H9 (cell line): ENCODE data around the gene DNAJC15. TPM values are rescaled to one million over a fixed set of nuclear protein-coding genes. Genes with fewer than 3 reads are reported as not detected.

Experiments used
- DNase-seq: peaks from one replicate; pipeline ENCODE4 v3.0.0-alpha.2; 2017
- H2AFZ ChIP-seq: one replicate; pipeline ENCODE4 v1.6.1; 2013; ENCODE audit warnings: mild to moderate bottlenecking, low read length, control low read depth, moderate library complexity
- H2AK5ac ChIP-seq: 2 replicates; pipeline ENCODE4 v1.6.1; 2013; ENCODE audit warnings: low read length, control low read depth, mixed read lengths; ENCODE audit not compliant: insufficient read length
- H2BK120ac ChIP-seq: one replicate; pipeline ENCODE4 v1.6.1; 2013; ENCODE audit warnings: low read depth, mild to moderate bottlenecking, low read length, control low read depth, inconsistent platforms; ENCODE audit not compliant: poor library complexity, severe bottlenecking
- H2BK12ac ChIP-seq: 2 replicates; pipeline ENCODE4 v1.6.1; 2013; ENCODE audit warnings: low read length, control low read depth, mixed read lengths, low read depth; ENCODE audit not compliant: insufficient read length
- H2BK15ac ChIP-seq: 2 replicates; pipeline ENCODE4 v1.6.1; 2013; ENCODE audit warnings: low read depth, low read length, control low read depth
- H2BK20ac ChIP-seq: one replicate; pipeline ENCODE4 v1.6.1; 2013; ENCODE audit warnings: low read depth, mild to moderate bottlenecking, low read length, control low read depth, inconsistent platforms; ENCODE audit not compliant: poor library complexity, severe bottlenecking
- H2BK5ac ChIP-seq: 2 replicates; pipeline ENCODE4 v1.6.1; 2013; ENCODE audit warnings: low read length, control low read depth, mixed read lengths; ENCODE audit not compliant: insufficient read length
- H3K14ac ChIP-seq: 2 replicates; pipeline ENCODE4 v1.6.1; 2013; ENCODE audit warnings: low read length, control low read depth; ENCODE audit not compliant: insufficient read depth
- H3K18ac ChIP-seq: 2 replicates; pipeline ENCODE4 v1.6.1; 2013; ENCODE audit warnings: low read depth, mild to moderate bottlenecking, mixed read lengths, low read length, control low read depth; ENCODE audit not compliant: insufficient read length
- H3K23ac ChIP-seq: 2 replicates; pipeline ENCODE4 v1.6.1; 2013; ENCODE audit warnings: low read length, control low read depth, mixed read lengths, low read depth; ENCODE audit not compliant: insufficient read length
- H3K23me2 ChIP-seq: 2 replicates; pipeline ENCODE4 v1.6.1; 2013; ENCODE audit warnings: low read depth, mild to moderate bottlenecking, mixed read lengths, low read length, control low read depth; ENCODE audit not compliant: insufficient read length, poor library complexity, severe bottlenecking
- H3K27ac ChIP-seq: 2 replicates; pipeline ENCODE4 v1.5.1; 2013; ENCODE audit warnings: low read length, control low read depth, mixed read lengths, low read depth; ENCODE audit not compliant: insufficient read length
- H3K27me3 ChIP-seq: 2 replicates; pipeline ENCODE4 v1.6.1; 2013; ENCODE audit warnings: low read length, control low read depth, inconsistent platforms; ENCODE audit not compliant: insufficient read depth
- H3K4ac ChIP-seq: 2 replicates; pipeline ENCODE4 v1.6.1; 2013; ENCODE audit warnings: low read depth, mild to moderate bottlenecking, control low read depth, inconsistent platforms, low read length, moderate library complexity
- H3K4me1 ChIP-seq: 2 replicates; pipeline ENCODE4 v1.6.1; 2013; ENCODE audit warnings: low read length, control low read depth, inconsistent platforms; ENCODE audit not compliant: insufficient read depth
- H3K4me2 ChIP-seq: 2 replicates; pipeline ENCODE4 v1.6.1; 2013; ENCODE audit warnings: low read length, control low read depth, mixed read lengths; ENCODE audit not compliant: insufficient read length, insufficient read depth
- H3K56ac ChIP-seq: 2 replicates; pipeline ENCODE4 v1.6.1; 2013; ENCODE audit warnings: low read depth, mild to moderate bottlenecking, mixed read lengths, low read length, control low read depth; ENCODE audit not compliant: insufficient read length
- H3K79me1 ChIP-seq: 2 replicates; pipeline ENCODE4 v1.6.1; 2013; ENCODE audit warnings: low read depth, mild to moderate bottlenecking, moderate library complexity, low read length, control low read depth, inconsistent platforms; ENCODE audit not compliant: insufficient read depth, poor library complexity, severe bottlenecking
- H3K79me2 ChIP-seq: 2 replicates; pipeline ENCODE4 v1.6.1; 2013; ENCODE audit warnings: low read length, control low read depth, inconsistent platforms; ENCODE audit not compliant: insufficient read depth
- H3K9ac ChIP-seq: 2 replicates; pipeline ENCODE4 v1.6.1; 2013; ENCODE audit warnings: low read length, control low read depth, mixed read lengths; ENCODE audit not compliant: insufficient read length; ENCODE audit errors: extremely low read depth
- H3K9me3 ChIP-seq: one replicate; pipeline ENCODE4 v1.6.1; 2013; ENCODE audit warnings: low read depth, low read length, inconsistent platforms; ENCODE audit not compliant: control insufficient read depth
- H3T11ph ChIP-seq: one replicate; pipeline ENCODE4 v1.6.1; 2013; ENCODE audit warnings: mild to moderate bottlenecking, low read length, control low read depth, inconsistent platforms
- H4K20me1 ChIP-seq: one replicate; pipeline ENCODE4 v1.6.1; 2013; ENCODE audit not compliant: control insufficient read depth, insufficient read length, insufficient read depth
- H4K5ac ChIP-seq: 2 replicates; pipeline ENCODE4 v1.6.1; 2013; ENCODE audit warnings: low read depth, mild to moderate bottlenecking, mixed read lengths, low read length, control low read depth; ENCODE audit not compliant: insufficient read length
- H4K8ac ChIP-seq: replicated peaks from 2 replicates; pipeline ENCODE4 v1.6.1; 2013; ENCODE audit warnings: low read length, control low read depth, mixed read lengths, low read depth; ENCODE audit not compliant: insufficient read length
- H4K91ac ChIP-seq: 2 replicates; pipeline ENCODE4 v1.6.1; 2013; ENCODE audit warnings: low read depth, mild to moderate bottlenecking, moderate library complexity, mixed read lengths, low read length, control low read depth; ENCODE audit not compliant: insufficient read length
- H3K27ac Mint-ChIP-seq, 3 experiments: 2 replicates in 2 of 3; 3 replicates in 1 of 3; pipeline ENCODE4 v1.8.0; 2020 to 2021; ENCODE audit warnings: mixed read lengths in 3 of 3, mild to moderate bottlenecking in 1 of 3, moderate library complexity in 1 of 3
- H3K27me3 Mint-ChIP-seq: 2 replicates; pipeline ENCODE4 v1.8.0; 2021; ENCODE audit warnings: low read depth, mild to moderate bottlenecking, moderate library complexity, mixed read lengths
- H3K36me3 Mint-ChIP-seq, 3 experiments: 2 replicates in 2 of 3; 3 replicates in 1 of 3; pipeline ENCODE4 v1.8.0; 2020 to 2021; ENCODE audit warnings: low read depth in 3 of 3, mixed read lengths in 3 of 3; ENCODE audit not compliant: insufficient read depth in 1 of 3
- H3K4me1 Mint-ChIP-seq, 2 experiments: 2 replicates each; pipeline ENCODE4 v1.8.0; 2020; ENCODE audit warnings: mixed read lengths in 2 of 2
- H3K4me3 Mint-ChIP-seq, 2 experiments: 2 replicates in 1 of 2; 3 replicates in 1 of 2; pipeline ENCODE4 v1.8.0; 2020 to 2021; ENCODE audit warnings: mild to moderate bottlenecking in 2 of 2, mixed read lengths in 2 of 2, moderate library complexity in 1 of 2
- H3K9me3 Mint-ChIP-seq, 2 experiments: 2 replicates in 1 of 2; 3 replicates in 1 of 2; pipeline ENCODE4 v1.8.0; 2020; ENCODE audit warnings: mild to moderate bottlenecking in 2 of 2, mixed read lengths in 2 of 2, moderate library complexity in 1 of 2
- CTCF ChIP-seq: fragments of 200-600 bp; sonication (generic); conservative IDR thresholded peaks from 3 replicates; pipeline ENCODE4 v1.8.0; 2021; ENCODE audit warnings: antibody characterized with exemption, mild to moderate bottlenecking
- WGBS: extraction: QIAGEN DNeasy Blood & Tissue Kit; methylation state at CpG from one replicate; pipeline ENCODE4 v1.1.7; 2013; ENCODE audit warnings: missing lambda C conversion rate, low lambda C conversion rate, mixed read lengths; ENCODE audit not compliant: insufficient read length; ENCODE audit errors: extremely low coverage; 5-methylcytosine and 5-hydroxymethylcytosine counted together
- total RNA-seq: library from RNA; stranded (reverse); gene quantifications from 2 replicates; pipeline ENCODE4 v1.2.1, GENCODE V29; 2021

The DNAJC15 gene
- total RNA-seq, 1 experiment from 2014 or later = 13.4 TPM

GRCh38 chr13:43061496-43062280 lies 38.3 kb downstream of the DNAJC15 start:
- no peaks in the 10 kb centered on the region for H4K20me1 ChIP-seq
- H2AK5ac ChIP-seq = no peak overlapping the region
- H3K4me1 ChIP-seq = peaks cover 11% of the 10 kb centered on the region; the same call in 1 of the 2 replicates
- H3K36me3 Mint-ChIP-seq = peaks cover 9 to 18% (median 10%) of the 10 kb centered on the region in 3 experiments
- no peaks in the 10 kb centered on the region; the same call in 1 of the 2 replicates for H3K79me2 ChIP-seq
- H3K9ac ChIP-seq = no peak overlapping the region
- no peak overlapping the region for H4K8ac ChIP-seq
- no peak overlapping the region for H3T11ph ChIP-seq
- no peak overlapping the region for H2BK120ac ChIP-seq
- no peaks in the 10 kb centered on the region for H3K27me3 ChIP-seq
- peaks cover 57 to 59% of the 10 kb centered on the region in 2 experiments for H3K4me1 Mint-ChIP-seq
- no peak overlapping the region for H4K91ac ChIP-seq
- H3K4me2 ChIP-seq = no peak overlapping the region
- no peak overlapping the region for H3K4ac ChIP-seq
- H3K79me1 ChIP-seq = no peaks in the 10 kb centered on the region
- peaks cover 0 to 6% of the 10 kb centered on the region in 2 experiments; a peak in 2 of 5 replicates for H3K9me3 Mint-ChIP-seq
- TF ChIP-seq CTCF = no peak
- peaks cover under 1% of the 10 kb centered on the region for H3K27me3 Mint-ChIP-seq
- no CpG with 5 or more reads among the region's 5 CpGs for WGBS
- H2BK12ac ChIP-seq = no peak overlapping the region
- no peak overlapping the region for H3K27ac ChIP-seq
- no peak overlapping the region for H3K56ac ChIP-seq
- no peak overlapping the region for H3K4me3 Mint-ChIP-seq
- H3K27ac Mint-ChIP-seq = no peak overlapping the region; a peak in 1 of 7 replicates
- no peak overlapping the region for H2BK20ac ChIP-seq
- no peaks in the 10 kb centered on the region for H3K9me3 ChIP-seq
- H3K14ac ChIP-seq = no peak overlapping the region
- no peak overlapping the region for H2AFZ ChIP-seq
- DNase-seq = no peak
- no peak overlapping the region for H3K23ac ChIP-seq
- no peaks in the 10 kb centered on the region for H3K23me2 ChIP-seq
- no peak overlapping the region for H4K5ac ChIP-seq
- H3K18ac ChIP-seq = no peak overlapping the region
- no peak overlapping the region for H2BK5ac ChIP-seq
- H2BK15ac ChIP-seq = no peak overlapping the region
